ENCODE measurements around the gene RMND1. TPM values are rescaled to one million over a fixed set of nuclear protein-coding genes. Genes with fewer than 3 reads are reported as not detected.

Gene RMND1
- total RNA-seq, 1 donor: 56.5 TPM

DNA sequence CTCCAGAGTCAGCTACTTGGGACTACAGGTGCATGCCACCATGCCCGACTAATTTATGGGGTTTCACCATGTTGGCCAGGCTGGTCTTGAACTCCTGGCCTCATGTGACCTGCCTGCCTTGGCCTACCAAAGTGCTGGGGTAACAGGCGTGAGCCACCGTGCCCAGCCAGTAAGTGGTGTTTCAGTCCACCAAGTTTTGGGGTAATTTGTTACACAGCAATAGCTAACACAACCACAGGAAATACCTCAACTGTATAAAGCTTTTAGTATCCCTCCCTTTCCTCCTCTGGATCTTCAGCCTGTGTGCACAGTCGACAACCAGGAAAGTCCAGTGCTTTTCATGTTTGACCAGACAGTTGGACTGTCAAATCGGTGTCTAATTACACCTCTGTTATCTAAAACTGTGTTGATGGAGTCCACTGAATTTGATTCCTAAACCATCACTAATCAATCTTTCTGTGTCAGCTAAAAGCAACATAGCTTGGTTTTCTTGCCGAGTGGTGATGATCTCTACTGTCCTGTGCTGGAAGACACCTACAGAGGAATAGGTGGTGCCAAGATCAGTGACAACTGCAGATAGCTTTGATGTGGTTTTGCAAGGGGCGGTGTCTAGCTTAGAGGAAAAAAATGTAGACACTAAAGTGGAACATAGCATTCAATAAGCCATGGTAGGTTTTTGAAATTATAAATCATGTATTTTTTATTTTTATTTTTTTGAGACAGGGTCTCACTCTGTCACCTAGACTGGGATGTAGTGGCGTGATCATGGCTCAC, 38.4 kb downstream of the RMND1 start:
- H3K9me3 ChIP-seq (ENCODE audit: low read depth, low read length): no peaks in the 10 kb centered on the region
- no peaks in the 10 kb centered on the region for H4K20me1 ChIP-seq (ENCODE audit: insufficient read depth, low read length)
- peaks cover 20% of the 10 kb centered on the region for H3K79me2 ChIP-seq (ENCODE audit: insufficient read depth, low read length)
- no peak overlapping the region for H3K27ac ChIP-seq (ENCODE audit: low read depth, low read length)
- TF ChIP-seq, protein P1, sequence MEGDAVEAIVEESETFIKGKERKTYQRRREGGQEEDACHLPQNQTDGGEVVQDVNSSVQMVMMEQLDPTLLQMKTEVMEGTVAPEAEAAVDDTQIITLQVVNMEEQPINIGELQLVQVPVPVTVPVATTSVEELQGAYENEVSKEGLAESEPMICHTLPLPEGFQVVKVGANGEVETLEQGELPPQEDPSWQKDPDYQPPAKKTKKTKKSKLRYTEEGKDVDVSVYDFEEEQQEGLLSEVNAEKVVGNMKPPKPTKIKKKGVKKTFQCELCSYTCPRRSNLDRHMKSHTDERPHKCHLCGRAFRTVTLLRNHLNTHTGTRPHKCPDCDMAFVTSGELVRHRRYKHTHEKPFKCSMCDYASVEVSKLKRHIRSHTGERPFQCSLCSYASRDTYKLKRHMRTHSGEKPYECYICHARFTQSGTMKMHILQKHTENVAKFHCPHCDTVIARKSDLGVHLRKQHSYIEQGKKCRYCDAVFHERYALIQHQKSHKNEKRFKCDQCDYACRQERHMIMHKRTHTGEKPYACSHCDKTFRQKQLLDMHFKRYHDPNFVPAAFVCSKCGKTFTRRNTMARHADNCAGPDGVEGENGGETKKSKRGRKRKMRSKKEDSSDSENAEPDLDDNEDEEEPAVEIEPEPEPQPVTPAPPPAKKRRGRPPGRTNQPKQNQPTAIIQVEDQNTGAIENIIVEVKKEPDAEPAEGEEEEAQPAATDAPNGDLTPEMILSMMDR (IDR thresholded peaks at IDR 0.05; ENCODE audit: extremely low read depth, low read depth, low read length): no peak
- H3K27me3 ChIP-seq (ENCODE audit: insufficient read depth, low read length): no peaks in the 10 kb centered on the region
- H3K36me3 ChIP-seq (ENCODE audit: insufficient read depth, low read length): peaks cover 61% of the 10 kb centered on the region
- no peak overlapping the region for H3K4me2 ChIP-seq (ENCODE audit: insufficient read depth, low read length)
- H3K4me3 ChIP-seq (ENCODE audit: insufficient read depth, low read length): no peak overlapping the region
- no peak for DNase-seq (ENCODE audit: insufficient read length, low spot score, missing footprints)
- no peaks in the 10 kb centered on the region for H3K4me1 ChIP-seq (ENCODE audit: insufficient read depth, low read length)
- no peak overlapping the region for H2AFZ ChIP-seq (ENCODE audit: low read length)

DNA sequence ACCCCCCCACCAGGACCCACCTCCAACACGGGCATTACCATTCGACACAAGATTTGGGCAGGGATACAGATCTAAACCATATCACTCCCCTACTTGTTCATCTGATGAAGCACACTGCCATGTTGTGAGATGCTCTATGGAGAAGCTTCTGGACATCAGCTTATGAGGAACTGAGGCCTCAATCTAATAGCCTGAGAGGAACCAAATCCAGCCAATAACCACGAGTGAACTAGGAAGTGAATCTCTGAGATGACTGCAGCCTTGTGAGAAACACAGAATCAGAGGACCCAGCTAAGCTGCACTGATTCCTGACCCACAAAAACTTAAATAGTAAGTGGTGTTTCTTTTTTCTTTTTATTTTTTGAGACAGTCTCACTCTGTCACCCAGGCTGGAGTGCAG, 39.0 kb downstream of the RMND1 start:
- Histone ChIP-seq H3K4me1 (ENCODE audit: insufficient read depth, low read length) (no peaks in the 10 kb centered on the region), H3K27me3 (ENCODE audit: insufficient read depth, low read length) (no peaks in the 10 kb centered on the region), H2AFZ (ENCODE audit: low read length) (no peak overlapping the region), H3K4me3 (ENCODE audit: insufficient read depth, low read length) (no peak overlapping the region), H4K20me1 (ENCODE audit: insufficient read depth, low read length) (no peaks in the 10 kb centered on the region), H3K27ac (ENCODE audit: low read depth, low read length) (no peak overlapping the region), H3K36me3 (ENCODE audit: insufficient read depth, low read length) (peaks cover 62% of the 10 kb centered on the region), H3K4me2 (ENCODE audit: insufficient read depth, low read length) (no peak overlapping the region), H3K79me2 (ENCODE audit: insufficient read depth, low read length) (peaks cover 23% of the 10 kb centered on the region), H3K9me3 (ENCODE audit: low read depth, low read length) (no peaks in the 10 kb centered on the region)
- TF ChIP-seq, protein P1 (IDR thresholded peaks at IDR 0.05; ENCODE audit: extremely low read depth, low read depth, low read length): no peak
- DNase-seq (ENCODE audit: insufficient read length, low spot score, missing footprints): no peak

DNA sequence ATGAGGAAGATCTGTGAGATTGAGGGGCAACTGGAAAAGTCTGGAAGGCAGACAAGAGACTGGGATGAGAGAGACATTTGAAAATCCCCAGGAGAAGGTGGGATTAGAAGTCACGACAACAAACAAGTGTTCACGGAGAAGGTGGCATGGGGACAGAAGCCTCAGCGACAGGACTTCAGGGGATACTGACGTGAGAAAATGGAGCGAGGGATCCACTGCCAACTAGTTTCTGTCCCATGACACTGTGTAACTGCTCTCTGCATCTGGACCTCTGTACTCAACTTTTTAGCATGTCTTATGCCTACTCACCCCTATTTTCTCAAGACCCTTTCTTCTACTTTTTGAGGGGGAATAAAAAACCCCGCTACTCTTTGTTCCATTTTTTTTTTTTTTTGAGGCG, 42.2 kb downstream of the RMND1 start:
- Histone ChIP-seq H3K27ac (ENCODE audit: low read depth, low read length) (no peak overlapping the region), H3K4me1 (ENCODE audit: insufficient read depth, low read length) (no peaks in the 10 kb centered on the region), H3K9me3 (ENCODE audit: low read depth, low read length) (no peaks in the 10 kb centered on the region), H3K27me3 (ENCODE audit: insufficient read depth, low read length) (no peaks in the 10 kb centered on the region), H3K79me2 (ENCODE audit: insufficient read depth, low read length) (peaks cover 51% of the 10 kb centered on the region), H4K20me1 (ENCODE audit: insufficient read depth, low read length) (peaks cover 5% of the 10 kb centered on the region), H3K4me2 (ENCODE audit: insufficient read depth, low read length) (no peak overlapping the region), H3K4me3 (ENCODE audit: insufficient read depth, low read length) (no peak overlapping the region), H3K36me3 (ENCODE audit: insufficient read depth, low read length) (peaks cover 57% of the 10 kb centered on the region), H2AFZ (ENCODE audit: low read length) (no peak overlapping the region)
- DNase-seq (ENCODE audit: insufficient read length, low spot score, missing footprints): no peak
- TF ChIP-seq, protein P1 (IDR thresholded peaks at IDR 0.05; ENCODE audit: extremely low read depth, low read depth, low read length): no peak

DNA sequence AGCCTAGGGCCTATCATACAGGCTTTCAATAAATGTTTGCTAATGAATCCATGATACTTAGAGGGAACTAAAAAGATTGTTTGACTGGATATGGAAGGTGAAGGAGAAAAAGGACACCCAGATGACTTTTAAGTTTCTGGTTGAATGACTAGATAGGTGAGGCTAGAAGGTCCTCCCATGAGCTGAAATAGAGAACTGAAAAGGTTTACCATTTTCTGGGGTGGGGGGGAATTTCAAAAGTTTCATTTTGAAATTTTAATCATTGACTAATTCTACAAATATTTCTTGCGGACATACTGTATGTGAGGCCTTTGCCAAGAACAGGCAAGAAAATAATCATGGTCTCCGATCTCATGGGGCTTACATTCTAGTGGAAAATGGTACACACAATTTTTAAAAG, 42.7 kb downstream of the RMND1 start:
- H3K79me2 ChIP-seq (ENCODE audit: insufficient read depth, low read length): peaks cover 54% of the 10 kb centered on the region
- no peaks in the 10 kb centered on the region for H3K27me3 ChIP-seq (ENCODE audit: insufficient read depth, low read length)
- peaks cover 57% of the 10 kb centered on the region for H3K36me3 ChIP-seq (ENCODE audit: insufficient read depth, low read length)

More for the DNA sequence above, 42.7 kb downstream of the RMND1 start:
- TF ChIP-seq, protein P1 (IDR thresholded peaks at IDR 0.05; ENCODE audit: extremely low read depth, low read depth, low read length): no peak
- DNase-seq (ENCODE audit: insufficient read length, low spot score, missing footprints): no peak
- Histone ChIP-seq H4K20me1 (ENCODE audit: insufficient read depth, low read length) (peaks cover 5% of the 10 kb centered on the region), H3K27ac (ENCODE audit: low read depth, low read length) (no peak overlapping the region), H3K9me3 (ENCODE audit: low read depth, low read length) (no peaks in the 10 kb centered on the region), H3K4me3 (ENCODE audit: insufficient read depth, low read length) (no peak overlapping the region), H3K4me1 (ENCODE audit: insufficient read depth, low read length) (no peaks in the 10 kb centered on the region), H3K4me2 (ENCODE audit: insufficient read depth, low read length) (no peak overlapping the region), H2AFZ (ENCODE audit: low read length) (no peak overlapping the region)

All from osteoblast (primary cell).